Muscle layer of duodenum (tissue), 2 donors: ENCODE results near the gene HSPA1L.
A peak's percentile ranks its signal among the peaks of the same experiment; 100 is the strongest.
"Not testable (repeated sequence)": the region's sequence is repeated elsewhere in the genome, so short reads cannot be mapped to it uniquely, and the experiment has no call there.

Experiments used
- H3K27ac ChIP-seq: one replicate; pipeline ENCODE4 v1.7.0; 2013; ENCODE audit warnings: mild to moderate bottlenecking, low read length
- H3K27me3 ChIP-seq: one replicate; pipeline ENCODE4 v1.7.0; 2013; ENCODE audit warnings: low read depth, mild to moderate bottlenecking, control low read depth, low read length
- H3K36me3 ChIP-seq, 2 donors: one replicate each; pipeline ENCODE4 v1.7.0; 2013; ENCODE audit warnings: low read length in 2 of 2, control low read depth in 1 of 2, mild to moderate bottlenecking in 1 of 2; ENCODE audit not compliant: insufficient read depth in 2 of 2, control insufficient read depth in 1 of 2
- H3K4me1 ChIP-seq, 2 donors: one replicate each; pipeline ENCODE4 v1.7.0; 2013; ENCODE audit warnings: low read length in 2 of 2, mild to moderate bottlenecking in 2 of 2, control low read depth in 1 of 2, moderate library complexity in 1 of 2; ENCODE audit not compliant: insufficient read depth in 2 of 2, control insufficient read depth in 1 of 2
- H3K4me3 ChIP-seq, 2 donors: one replicate each; pipeline ENCODE4 v1.7.0; 2013; ENCODE audit warnings: low read length in 2 of 2, low read depth in 1 of 2, mild to moderate bottlenecking in 1 of 2
- H3K9me3 ChIP-seq, 2 donors: one replicate each; pipeline ENCODE4 v1.7.0; 2013; ENCODE audit warnings: low read length in 2 of 2, control low read depth in 1 of 2, mild to moderate bottlenecking in 1 of 2; ENCODE audit not compliant: control insufficient read depth in 1 of 2
- donor health status: healthy.

HSPA1L gene

GRCh38 chr6:31815025-31815838 is at the start of gene HSPA1L, which contains the start of gene HSPA1A:
HSPA1L (minus strand) TSS chr6:31815283; CDS start chr6:31811972, 3,311 bp downstream.
HSPA1A (plus strand) TSS chr6:31815543; CDS start chr6:31815757, 214 bp downstream.
- Histone ChIP-seq H3K27ac (peak within 1 kb of the TSS; percentile 95), H3K4me3 (peak within 1 kb of the TSS; percentile 59 to 66), H3K9me3 (no peaks in the 10 kb centered on the region), H3K36me3 (no peaks in the 10 kb centered on the region), H3K4me1 (peaks cover 8 to 24% of the 10 kb centered on the region in 2 donors), H3K27me3 (no peaks in the 10 kb centered on the region)

GRCh38 chr6:31864818-31865204 is 49.7 kb upstream of the HSPA1L start:
- peaks cover 6 to 14% of the 10 kb centered on the region in 2 donors for H3K36me3 ChIP-seq

DNA sequence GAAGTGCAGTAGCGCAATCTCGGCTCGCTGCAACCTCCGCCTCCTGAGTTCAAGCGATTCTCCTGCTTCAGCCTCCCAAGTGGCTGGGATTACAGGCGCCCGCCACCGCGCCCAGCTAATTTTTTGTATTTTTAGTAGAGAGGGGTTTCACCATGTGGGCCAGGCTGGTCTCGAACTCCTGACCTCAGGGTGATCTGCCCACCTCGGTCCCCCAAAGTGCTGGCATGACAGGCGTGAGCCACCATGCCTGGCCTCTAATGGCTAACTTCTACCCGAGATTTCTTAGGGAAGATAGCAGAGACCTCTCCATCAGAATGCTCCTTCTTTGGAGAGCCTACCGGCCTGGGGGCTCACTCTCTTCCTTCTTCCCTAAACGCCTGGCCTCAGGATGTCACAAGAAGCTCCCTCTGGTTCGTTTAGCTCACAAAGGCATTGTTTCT is 49.1 kb upstream of the HSPA1L start:
- H3K4me3 ChIP-seq: peak overlapping the region; percentile 73 to 82
- peaks cover 13 to 21% of the 10 kb centered on the region in 2 donors for H3K36me3 ChIP-seq
- peaks cover 0 to 26% of the 10 kb centered on the region in 2 donors for H3K4me1 ChIP-seq
- H3K27me3 ChIP-seq, H3K9me3 ChIP-seq: not testable (repeated sequence)
- H3K27ac ChIP-seq: peak overlapping the region; percentile 74

More at GRCh38 chr6:31864818-31865204, 49.7 kb upstream of the HSPA1L start:
- no peak overlapping the region for H3K4me3 ChIP-seq
- no peaks in the 10 kb centered on the region for H3K27me3 ChIP-seq
- H3K4me1 ChIP-seq: peaks cover 0 to 26% of the 10 kb centered on the region in 2 donors
- no peak overlapping the region for H3K27ac ChIP-seq
- no peaks in the 10 kb centered on the region for H3K9me3 ChIP-seq

- peaks cover 16 to 32% of the 10 kb centered on the region in 2 donors for H3K36me3 ChIP-seq
- peak within 1 kb of the TSS; percentile 87 to 88 for H3K4me3 ChIP-seq
- peak within 1 kb of the TSS; percentile 87 for H3K27ac ChIP-seq
- no peaks in the 10 kb centered on the region for H3K27me3 ChIP-seq
- peaks cover 0 to 26% of the 10 kb centered on the region in 2 donors for H3K4me1 ChIP-seq
- no peaks in the 10 kb centered on the region for H3K9me3 ChIP-seq
Observed at GRCh38 chr6:31862344-31863235, 47.5 kb upstream of the HSPA1L start, which contains the start of gene NEU1. NEU1 (minus strand) TSS chr6:31862821; CDS start chr6:31862776, 45 bp downstream.

GRCh38 chr6:31861919-31862343 is 46.8 kb upstream of the HSPA1L start:
- Histone ChIP-seq H3K9me3 (no peaks in the 10 kb centered on the region), H3K27ac (peak overlapping the region; percentile 87), H3K27me3 (no peaks in the 10 kb centered on the region), H3K4me3 (peak overlapping the region; percentile 87 to 88), H3K36me3 (peaks cover 20 to 38% of the 10 kb centered on the region in 2 donors), H3K4me1 (peaks cover 0 to 26% of the 10 kb centered on the region in 2 donors)

GRCh38 chr6:31861150-31861549 is 46.1 kb upstream of the HSPA1L start:
- H3K27ac ChIP-seq: no peak overlapping the region
- H3K36me3 ChIP-seq: peaks cover 20 to 39% of the 10 kb centered on the region in 2 donors
- H3K9me3 ChIP-seq: no peaks in the 10 kb centered on the region
- no peaks in the 10 kb centered on the region for H3K27me3 ChIP-seq
- no peak overlapping the region for H3K4me3 ChIP-seq
- peaks cover 0 to 26% of the 10 kb centered on the region in 2 donors for H3K4me1 ChIP-seq

- peaks cover 20 to 39% of the 10 kb centered on the region in 2 donors for H3K36me3 ChIP-seq
- no peak overlapping the region for H3K27ac ChIP-seq
- H3K9me3 ChIP-seq: no peaks in the 10 kb centered on the region
- H3K4me3 ChIP-seq: no peak overlapping the region
- H3K4me1 ChIP-seq: peaks cover 0 to 26% of the 10 kb centered on the region in 2 donors
- H3K27me3 ChIP-seq: no peaks in the 10 kb centered on the region
Observed at GRCh38 chr6:31860349-31860748, 45.3 kb upstream of the HSPA1L start.

DNA sequence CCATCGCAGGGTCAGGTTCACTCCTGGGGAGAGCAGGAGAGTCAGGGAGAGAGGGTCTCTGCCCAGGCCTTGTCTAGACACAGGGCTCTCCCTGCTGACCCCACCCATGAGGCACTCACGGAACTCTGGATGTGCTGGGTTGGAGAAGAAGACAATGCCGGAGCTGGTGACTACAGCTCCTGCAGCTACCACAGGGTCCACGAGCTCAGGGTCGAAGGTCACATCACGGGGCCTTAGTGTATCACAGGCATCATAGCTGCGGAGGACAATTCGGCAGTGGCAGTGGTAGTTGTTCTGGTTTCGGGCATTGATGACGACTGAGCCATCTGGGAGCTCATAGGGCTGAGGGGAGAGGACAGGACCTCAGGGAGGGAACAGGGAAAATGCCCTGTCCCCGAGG is 44.8 kb upstream of the HSPA1L start:
- H3K9me3 ChIP-seq: no peaks in the 10 kb centered on the region
- peaks cover 20 to 39% of the 10 kb centered on the region in 2 donors for H3K36me3 ChIP-seq
- no peak overlapping the region for H3K27ac ChIP-seq

GRCh38 chr6:31858707-31859106 is 43.6 kb upstream of the HSPA1L start:
- Histone ChIP-seq H3K4me1 (peaks cover 0 to 21% of the 10 kb centered on the region in 2 donors), H3K4me3 (no peak overlapping the region), H3K27me3 (no peaks in the 10 kb centered on the region), H3K9me3 (no peaks in the 10 kb centered on the region), H3K36me3 (peaks cover 20 to 39% of the 10 kb centered on the region in 2 donors), H3K27ac (no peak overlapping the region)

More for the DNA sequence above, 44.8 kb upstream of the HSPA1L start:
- Histone ChIP-seq H3K27me3 (no peaks in the 10 kb centered on the region), H3K4me3 (no peak overlapping the region), H3K4me1 (peaks cover 0 to 26% of the 10 kb centered on the region in 2 donors)

- not testable (repeated sequence) for H3K4me3 ChIP-seq, H3K27me3 ChIP-seq, H3K9me3 ChIP-seq, H3K27ac ChIP-seq
- H3K4me1 ChIP-seq: peaks cover 0 to 15% of the 10 kb centered on the region in 2 donors
- H3K36me3 ChIP-seq: peaks cover 20 to 39% of the 10 kb centered on the region in 2 donors
Observed at GRCh38 chr6:31857774-31858173, 42.7 kb upstream of the HSPA1L start.
